Measurements from ENCODE around the gene ADAMTS17. TPM values are rescaled to one million over a fixed set of nuclear protein-coding genes. Genes with fewer than 3 reads are reported as not detected.

ADAMTS17 gene
- total and polyA plus RNA-seq, 8 donors: 0.31 to 14.3 (median 6.3) TPM

- TF ChIP-seq EP300 (IDR thresholded peaks at IDR 0.05) (no peak), POLR2A (IDR thresholded peaks at IDR 0.05) (no peak), CTCF (IDR thresholded peaks at IDR 0.05) (no peak), POLR2AphosphoS5 (IDR thresholded peaks at IDR 0.05) (no peak)
- Histone ChIP-seq H3K4me1 (no peaks in the 10 kb centered on the region), H3K9me3 (no peaks in the 10 kb centered on the region), H3K4me3 (no peak overlapping the region), H3K27ac (no peak overlapping the region), H3K27me3 (no peaks in the 10 kb centered on the region), H3K36me3 (peaks cover 0 to 27% (median 9%) of the 10 kb centered on the region in 4 donors)
- 86 to 92% (median 89%) methylated on average over 18 to 19 of the region's 19 CpGs for WGBS, 5 donors
- intact Hi-C loops (cut with DNase I; ENCODE audit: low total_unique reads): no loop called here
- peak in 1 of 2 donors; percentile 13 for DNase-seq
Observed at GRCh38 chr15:100256970-100257650, 84.7 kb downstream of the ADAMTS17 start.

- H3K27me3 ChIP-seq: no peaks in the 10 kb centered on the region
- no peak overlapping the region for H3K4me3 ChIP-seq
- H3K4me1 ChIP-seq: no peaks in the 10 kb centered on the region
- peak in 1 of 2 donors; percentile 18 for DNase-seq
- no peaks in the 10 kb centered on the region for H3K9me3 ChIP-seq
- WGBS, 5 donors: 82 to 94% (median 92%) methylated on average over 17 to 20 of the region's 20 CpGs
- H3K27ac ChIP-seq: no peak overlapping the region
- TF ChIP-seq EP300 (IDR thresholded peaks at IDR 0.05) (no peak), CTCF (IDR thresholded peaks at IDR 0.05) (no peak), POLR2A (IDR thresholded peaks at IDR 0.05) (no peak), POLR2AphosphoS5 (IDR thresholded peaks at IDR 0.05) (no peak)
- intact Hi-C loops (cut with DNase I; ENCODE audit: low total_unique reads): no loop called here
- peaks cover 0 to 19% (median 8%) of the 10 kb centered on the region in 4 donors for H3K36me3 ChIP-seq
Observed at GRCh38 chr15:100256101-100256969, 85.4 kb downstream of the ADAMTS17 start.

GRCh38 chr15:100255644-100256043, 86.1 kb downstream of the ADAMTS17 start:
- no peak for DNase-seq
- no peak overlapping the region for H3K4me3 ChIP-seq
- peaks cover 0 to 14% (median 3%) of the 10 kb centered on the region in 4 donors for H3K36me3 ChIP-seq
- no peaks in the 10 kb centered on the region for H3K27me3 ChIP-seq
- H3K27ac ChIP-seq: no peak overlapping the region
- TF ChIP-seq POLR2A (IDR thresholded peaks at IDR 0.05) (no peak), EP300 (IDR thresholded peaks at IDR 0.05) (no peak), POLR2AphosphoS5 (IDR thresholded peaks at IDR 0.05) (no peak), CTCF (IDR thresholded peaks at IDR 0.05) (no peak)
- no peaks in the 10 kb centered on the region for H3K4me1 ChIP-seq
- intact Hi-C loops (cut with DNase I; ENCODE audit: low total_unique reads): no loop called here
- WGBS, 5 donors: 89 to 96% (median 91%) methylated on average over 5 to 6 of the region's 6 CpGs
- no peaks in the 10 kb centered on the region for H3K9me3 ChIP-seq

GRCh38 chr15:100254691-100255090, 87.1 kb downstream of the ADAMTS17 start:
- Histone ChIP-seq H3K27me3 (no peaks in the 10 kb centered on the region), H3K4me3 (no peak overlapping the region), H3K27ac (no peak overlapping the region), H3K36me3 (peaks cover 0 to 13% (median 2%) of the 10 kb centered on the region in 4 donors), H3K9me3 (no peaks in the 10 kb centered on the region), H3K4me1 (no peaks in the 10 kb centered on the region)
- intact Hi-C loops (cut with DNase I; ENCODE audit: low total_unique reads): no loop called here
- no peak for TF ChIP-seq POLR2A (IDR thresholded peaks at IDR 0.05)
- no peak for TF ChIP-seq CTCF (IDR thresholded peaks at IDR 0.05)
- TF ChIP-seq EP300 (IDR thresholded peaks at IDR 0.05): no peak
- TF ChIP-seq POLR2AphosphoS5 (IDR thresholded peaks at IDR 0.05): no peak
- 70 to 86% (median 83%) methylated on average over 4 of the region's 4 CpGs for WGBS, 5 donors
- DNase-seq: no peak
